GM10847 (cell line): Measurements from ENCODE around the gene NDUFB8.

ENCODE experiments used
- POLR2A ChIP-seq: IDR thresholded peaks from 2 replicates; pipeline ENCODE4 v1.6.1; 2011; ENCODE audit not compliant: insufficient read length; ENCODE audit errors: extremely low read depth

The NDUFB8 gene

GRCh38 chr10:100529475-100530298 is at the start of gene NDUFB8:
Gene NDUFB8, minus strand, starts transcription at chr10:100529871. Its CDS starts 20 bp downstream, at chr10:100529851.
- TF ChIP-seq POLR2A: peak; percentile 79

GRCh38 chr10:100576282-100576635 is 46.6 kb upstream of the NDUFB8 start:
- TF ChIP-seq POLR2A: no peak

DNA sequence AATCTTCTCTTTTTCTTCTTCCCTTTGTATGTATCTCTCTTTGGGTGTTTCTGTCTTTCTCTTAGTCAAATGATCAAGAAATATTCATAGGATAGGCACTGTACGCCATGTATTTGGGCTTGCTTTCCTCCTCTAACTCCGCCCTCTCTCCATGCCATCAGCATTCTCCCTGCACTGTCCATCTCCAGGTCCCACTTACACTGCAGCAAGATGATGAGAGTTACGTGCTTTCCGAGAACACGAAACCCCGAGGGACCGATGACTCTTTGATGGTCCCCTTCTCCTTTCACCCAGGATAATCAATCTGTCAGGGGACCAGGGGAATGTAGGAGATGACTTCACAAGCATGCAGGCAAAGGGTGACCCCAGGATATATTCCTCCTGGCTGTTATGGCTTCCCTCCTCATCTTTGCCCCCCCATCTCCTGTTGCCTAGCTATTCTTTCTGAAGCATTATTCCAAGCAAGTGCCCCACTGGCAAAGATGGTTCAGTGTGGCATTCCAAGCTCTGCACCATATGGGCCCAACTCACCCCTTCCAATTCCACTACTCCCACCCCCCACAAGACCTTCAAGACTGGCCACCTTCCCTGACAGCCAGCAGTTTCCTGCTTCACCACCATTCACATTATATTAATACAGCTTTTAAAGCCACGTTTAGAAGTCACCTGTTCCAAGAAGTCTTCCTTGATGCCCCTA is 46.1 kb upstream of the NDUFB8 start:
- no peak for TF ChIP-seq POLR2A

DNA sequence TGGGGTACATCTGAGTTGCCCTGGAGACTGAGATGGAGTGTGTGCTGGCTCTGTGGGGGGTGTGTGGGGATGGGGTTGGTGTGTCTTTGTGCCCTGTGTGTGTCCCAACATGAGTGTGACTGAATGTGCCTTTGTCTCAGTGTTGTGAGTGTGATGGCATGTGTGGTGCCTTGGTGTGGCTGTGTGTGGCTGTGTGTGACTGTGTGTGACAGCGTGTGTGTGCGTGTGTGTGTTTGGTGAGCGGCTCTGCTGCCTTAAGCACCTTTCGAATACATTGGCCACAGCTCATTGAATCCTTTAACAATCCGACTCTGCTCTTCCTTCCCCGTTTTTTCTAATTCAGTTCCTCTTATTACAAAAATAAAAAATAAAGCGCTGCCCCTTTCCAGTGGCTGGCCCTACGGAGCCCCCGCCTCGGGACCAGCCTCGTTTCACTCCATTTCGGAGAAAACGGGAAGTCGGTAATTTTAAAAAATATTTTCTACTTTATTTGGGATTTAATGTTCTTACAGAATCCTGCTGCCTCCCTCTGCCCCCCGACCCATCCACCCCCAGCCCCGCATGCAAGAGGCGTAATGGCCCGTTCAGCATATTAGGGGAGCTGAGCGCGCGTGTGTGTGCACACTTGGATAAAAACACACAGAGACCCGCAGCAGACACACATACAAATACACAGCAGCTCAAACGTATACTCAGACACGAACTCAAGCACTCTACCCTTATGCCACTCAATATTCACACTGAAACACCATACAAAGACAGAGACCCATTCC is 41.6 kb upstream of the NDUFB8 start:
- TF ChIP-seq POLR2A: no peak

GRCh38 chr10:100570506-100570905 is 40.8 kb upstream of the NDUFB8 start:
- TF ChIP-seq POLR2A: no peak

GRCh38 chr10:100569687-100570481 is 40.2 kb upstream of the NDUFB8 start:
- TF ChIP-seq POLR2A: no peak

GRCh38 chr10:100568912-100569311 is 39.2 kb upstream of the NDUFB8 start:
- no peak for TF ChIP-seq POLR2A

- no peak for TF ChIP-seq POLR2A
These were observed 38.2 kb upstream of the NDUFB8 start for GRCh38 chr10:100567826-100568225.

- TF ChIP-seq POLR2A: no peak
These were observed 37.6 kb upstream of the NDUFB8 start for GRCh38 chr10:100567249-100567648.

DNA sequence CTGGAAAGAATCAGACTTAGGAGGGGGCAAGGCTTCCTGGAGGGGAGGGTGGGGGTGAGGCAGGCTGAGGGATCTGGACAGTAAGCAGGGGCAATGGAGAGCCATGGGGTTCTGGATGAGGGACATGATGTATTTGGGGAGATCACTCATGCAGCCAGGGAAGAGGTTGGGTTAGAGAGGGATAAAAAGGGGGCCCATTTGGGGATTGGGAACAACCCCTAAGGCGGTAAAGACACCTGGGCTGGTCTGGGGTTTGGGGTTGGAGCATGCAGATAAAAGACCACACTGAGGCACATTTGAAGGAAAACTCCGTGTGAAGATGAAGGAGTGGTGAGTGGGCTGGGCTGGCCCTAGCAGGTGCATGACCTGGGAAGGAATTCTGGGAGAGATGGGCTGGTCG is 36.9 kb upstream of the NDUFB8 start:
- TF ChIP-seq POLR2A: no peak

DNA sequence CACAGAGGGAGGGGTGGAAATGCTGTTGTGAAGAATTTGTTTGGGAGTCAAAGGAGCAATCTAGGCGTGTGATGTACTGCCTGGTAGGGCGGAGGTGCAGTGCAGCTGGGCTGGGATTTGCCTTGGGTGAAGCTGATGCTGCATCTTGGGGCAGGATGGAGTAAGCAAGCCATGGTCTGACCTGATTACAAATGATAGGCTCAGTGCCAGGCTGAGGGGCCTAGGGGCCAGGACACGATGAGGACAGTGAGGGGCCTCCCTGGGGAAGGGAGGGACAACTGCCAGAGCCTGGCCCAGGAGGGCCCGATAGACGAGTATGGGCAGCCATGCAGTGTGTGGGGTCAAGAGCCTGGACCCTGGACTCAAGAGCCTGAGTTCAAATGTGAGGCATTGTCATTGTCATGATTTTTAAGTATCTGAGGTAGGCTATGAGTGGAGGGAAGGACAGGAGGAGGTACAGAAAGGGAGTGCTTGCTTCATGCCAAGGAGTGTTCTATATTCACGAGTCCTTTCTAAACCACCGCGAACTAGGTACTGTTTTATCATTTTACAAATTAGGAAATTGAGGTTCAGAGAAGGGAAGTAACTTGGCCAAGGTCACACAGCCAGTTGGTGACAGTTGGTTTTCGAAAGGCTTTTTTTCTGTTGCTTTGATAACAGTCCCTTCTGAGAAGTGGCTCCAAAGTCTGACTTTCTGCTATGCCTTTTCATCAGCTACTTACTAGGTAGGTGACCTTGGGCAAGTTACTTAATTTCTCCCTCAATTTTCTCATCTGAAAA is 35.7 kb upstream of the NDUFB8 start:
- TF ChIP-seq POLR2A: no peak

DNA sequence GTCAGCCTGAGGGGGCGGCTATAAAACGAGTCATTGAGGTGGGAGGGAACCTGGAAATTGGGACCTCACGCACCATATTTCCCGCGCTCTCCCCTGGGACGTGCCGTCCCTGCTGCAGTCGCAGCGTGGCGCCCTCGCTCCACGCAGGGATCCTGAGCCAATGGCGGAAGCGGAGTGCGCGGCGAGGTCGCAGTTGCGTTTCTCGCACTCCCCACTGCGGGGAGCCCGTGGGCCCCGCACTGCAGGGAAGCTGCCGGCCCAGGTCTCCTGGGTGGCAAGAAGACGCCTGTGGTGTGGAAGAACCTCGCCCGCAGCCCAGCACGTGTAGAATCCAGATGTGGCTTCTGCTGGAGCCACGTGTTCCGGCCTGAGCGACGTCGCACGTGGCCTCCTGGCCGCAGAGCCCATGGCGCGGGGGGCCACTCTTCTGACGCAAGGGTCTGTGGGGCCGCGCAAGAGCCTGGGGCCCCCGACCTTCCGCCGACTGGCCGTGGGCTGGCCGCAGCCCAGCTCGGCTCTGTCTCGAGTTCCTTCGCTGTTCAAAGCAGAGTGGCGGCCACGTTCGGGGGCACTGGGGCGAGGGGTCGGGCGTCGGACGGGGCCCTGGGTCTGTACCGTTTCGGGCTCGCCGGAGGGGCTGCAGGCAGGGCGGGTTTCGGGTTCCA is 32.5 kb upstream of the NDUFB8 start:
- TF ChIP-seq POLR2A: no peak

- no peak for TF ChIP-seq POLR2A
These were observed 31.3 kb upstream of the NDUFB8 start for GRCh38 chr10:100561005-100561404.

GRCh38 chr10:100560248-100560647 is 30.6 kb upstream of the NDUFB8 start:
- no peak for TF ChIP-seq POLR2A
